OCI-M1 (cell line): Measurements from ENCODE around the gene SLC38A3.
A peak's percentile ranks its signal among the peaks of the same experiment; 100 is the strongest.
"Not testable (repeated sequence)": the region's sequence is repeated elsewhere in the genome, so short reads cannot be mapped to it uniquely, and the experiment has no call there.

Experiments used
- DNase-seq: peaks from one replicate; lab custom pipeline; 2025; lab: John Stamatoyannopoulos, UW

The SLC38A3 gene

GRCh38 chr3:50254577-50255250, 49.6 kb downstream of the SLC38A3 start:
- no peak for DNase-seq

GRCh38 chr3:50255251-50255615, 50.2 kb downstream of the SLC38A3 start:
- DNase-seq = no peak

- DNase-seq = peak; percentile 56
Measured at GRCh38 chr3:50256978-50257890, 52.2 kb downstream of the SLC38A3 start.

- DNase-seq = no peak
Measured at GRCh38 chr3:50258029-50258680, 53.1 kb downstream of the SLC38A3 start.

GRCh38 chr3:50258979-50259378, 53.9 kb downstream of the SLC38A3 start:
- DNase-seq = no peak

GRCh38 chr3:50259432-50260026, 54.5 kb downstream of the SLC38A3 start:
- DNase-seq = no peak

- DNase-seq = peak; percentile 89
Measured at GRCh38 chr3:50260027-50260941, 55.2 kb downstream of the SLC38A3 start.

GRCh38 chr3:50260942-50261441, 55.9 kb downstream of the SLC38A3 start:
- no peak for DNase-seq

- no peak for DNase-seq
Measured at GRCh38 chr3:50261505-50261904, 56.4 kb downstream of the SLC38A3 start.

- DNase-seq = not testable (repeated sequence)
Measured at GRCh38 chr3:50262200-50262599, 57.1 kb downstream of the SLC38A3 start.

- DNase-seq = no peak
Measured at GRCh38 chr3:50262778-50263177, 57.7 kb downstream of the SLC38A3 start.

- DNase-seq = no peak
Measured at GRCh38 chr3:50263478-50264382, 58.7 kb downstream of the SLC38A3 start.

GRCh38 chr3:50264383-50264963, 59.4 kb downstream of the SLC38A3 start:
- DNase-seq = no peak

- DNase-seq = no peak
Measured at GRCh38 chr3:50264964-50265485, 60.0 kb downstream of the SLC38A3 start.

- no peak for DNase-seq
Measured at GRCh38 chr3:50265571-50265970, 60.5 kb downstream of the SLC38A3 start.

GRCh38 chr3:50266017-50266416, 60.9 kb downstream of the SLC38A3 start:
- no peak for DNase-seq

GRCh38 chr3:50266836-50267235, 61.8 kb downstream of the SLC38A3 start:
- no peak for DNase-seq

- no peak for DNase-seq
Measured at GRCh38 chr3:50267280-50267913, 62.3 kb downstream of the SLC38A3 start.

GRCh38 chr3:50268276-50268675, 63.2 kb downstream of the SLC38A3 start:
- DNase-seq = no peak
